NT2/D1 (cell line): ENCODE results near the gene NLRX1.

Experiments used
- SUZ12 ChIP-seq: IDR thresholded peaks from 2 replicates; pipeline ENCODE4 v1.6.1; 2011; ENCODE audit not compliant: insufficient read length, insufficient read depth; ENCODE audit errors: extremely low read depth
- ZNF274 ChIP-seq: IDR thresholded peaks from 2 replicates; pipeline ENCODE4 v1.6.1; 2011; ENCODE audit warnings: mild to moderate bottlenecking, low read depth, low read length

- TF ChIP-seq SUZ12 (no peak), ZNF274 (no peak)
Observed at GRCh38 chr11:119121811-119122124, 46.8 kb upstream of the NLRX1 start.
